ENCODE results near the gene PRPS1.

DNA sequence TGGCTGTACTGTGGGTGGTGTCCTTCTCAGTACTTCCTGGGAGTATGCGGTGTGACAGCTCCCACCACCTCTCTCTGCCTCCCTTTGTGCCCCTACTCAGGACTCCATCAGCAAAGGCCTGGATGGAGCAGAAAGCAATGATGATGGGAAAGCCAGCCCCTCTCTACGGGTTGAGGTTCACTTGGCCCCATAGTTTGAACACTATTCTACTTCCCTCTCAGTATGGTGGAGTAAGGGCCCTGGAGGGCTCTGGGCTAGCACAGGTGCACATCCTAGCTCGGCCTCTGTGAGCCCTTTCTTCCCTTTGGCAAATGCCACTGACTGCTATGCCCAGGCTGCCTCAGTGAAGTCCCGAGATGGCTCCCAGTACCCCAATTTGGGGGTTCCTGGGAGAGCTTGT is 31.0 kb downstream of the PRPS1 start:
- TF ChIP-seq JUND (IDR thresholded peaks at IDR 0.05) (no peak), EGR1 (IDR thresholded peaks at IDR 0.05; ENCODE audit: low read depth in 2 of 2) (no peak), GABPA (IDR thresholded peaks at IDR 0.05 in 1 of 2, conservative IDR thresholded peaks at IDR 0.05 in 1 of 2) (no peak), SP1 (IDR thresholded peaks at IDR 0.05) (no peak), NR2F2 (IDR thresholded peaks at IDR 0.05) (no peak), TAF1 (conservative IDR thresholded peaks at IDR 0.05) (no peak), FOXA1 (IDR thresholded peaks at IDR 0.05) (no peak), RAD21 (IDR thresholded peaks at IDR 0.05) (no peak), YY1 (IDR thresholded peaks at IDR 0.05) (no peak)
- TF ChIP-seq, protein P1, sequence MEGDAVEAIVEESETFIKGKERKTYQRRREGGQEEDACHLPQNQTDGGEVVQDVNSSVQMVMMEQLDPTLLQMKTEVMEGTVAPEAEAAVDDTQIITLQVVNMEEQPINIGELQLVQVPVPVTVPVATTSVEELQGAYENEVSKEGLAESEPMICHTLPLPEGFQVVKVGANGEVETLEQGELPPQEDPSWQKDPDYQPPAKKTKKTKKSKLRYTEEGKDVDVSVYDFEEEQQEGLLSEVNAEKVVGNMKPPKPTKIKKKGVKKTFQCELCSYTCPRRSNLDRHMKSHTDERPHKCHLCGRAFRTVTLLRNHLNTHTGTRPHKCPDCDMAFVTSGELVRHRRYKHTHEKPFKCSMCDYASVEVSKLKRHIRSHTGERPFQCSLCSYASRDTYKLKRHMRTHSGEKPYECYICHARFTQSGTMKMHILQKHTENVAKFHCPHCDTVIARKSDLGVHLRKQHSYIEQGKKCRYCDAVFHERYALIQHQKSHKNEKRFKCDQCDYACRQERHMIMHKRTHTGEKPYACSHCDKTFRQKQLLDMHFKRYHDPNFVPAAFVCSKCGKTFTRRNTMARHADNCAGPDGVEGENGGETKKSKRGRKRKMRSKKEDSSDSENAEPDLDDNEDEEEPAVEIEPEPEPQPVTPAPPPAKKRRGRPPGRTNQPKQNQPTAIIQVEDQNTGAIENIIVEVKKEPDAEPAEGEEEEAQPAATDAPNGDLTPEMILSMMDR (IDR thresholded peaks at IDR 0.05; ENCODE audit: low read depth, low read length, missing input control), result no peak
- TF ChIP-seq, protein P2, sequence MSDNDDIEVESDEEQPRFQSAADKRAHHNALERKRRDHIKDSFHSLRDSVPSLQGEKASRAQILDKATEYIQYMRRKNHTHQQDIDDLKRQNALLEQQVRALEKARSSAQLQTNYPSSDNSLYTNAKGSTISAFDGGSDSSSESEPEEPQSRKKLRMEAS (IDR thresholded peaks at IDR 0.05), result no peak
- TF ChIP-seq, protein P3, sequence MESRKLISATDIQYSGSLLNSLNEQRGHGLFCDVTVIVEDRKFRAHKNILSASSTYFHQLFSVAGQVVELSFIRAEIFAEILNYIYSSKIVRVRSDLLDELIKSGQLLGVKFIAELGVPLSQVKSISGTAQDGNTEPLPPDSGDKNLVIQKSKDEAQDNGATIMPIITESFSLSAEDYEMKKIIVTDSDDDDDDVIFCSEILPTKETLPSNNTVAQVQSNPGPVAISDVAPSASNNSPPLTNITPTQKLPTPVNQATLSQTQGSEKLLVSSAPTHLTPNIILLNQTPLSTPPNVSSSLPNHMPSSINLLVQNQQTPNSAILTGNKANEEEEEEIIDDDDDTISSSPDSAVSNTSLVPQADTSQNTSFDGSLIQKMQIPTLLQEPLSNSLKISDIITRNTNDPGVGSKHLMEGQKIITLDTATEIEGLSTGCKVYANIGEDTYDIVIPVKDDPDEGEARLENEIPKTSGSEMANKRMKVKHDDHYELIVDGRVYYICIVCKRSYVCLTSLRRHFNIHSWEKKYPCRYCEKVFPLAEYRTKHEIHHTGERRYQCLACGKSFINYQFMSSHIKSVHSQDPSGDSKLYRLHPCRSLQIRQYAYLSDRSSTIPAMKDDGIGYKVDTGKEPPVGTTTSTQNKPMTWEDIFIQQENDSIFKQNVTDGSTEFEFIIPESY (IDR thresholded peaks at IDR 0.05), result no peak
- TF ChIP-seq, protein P4, sequence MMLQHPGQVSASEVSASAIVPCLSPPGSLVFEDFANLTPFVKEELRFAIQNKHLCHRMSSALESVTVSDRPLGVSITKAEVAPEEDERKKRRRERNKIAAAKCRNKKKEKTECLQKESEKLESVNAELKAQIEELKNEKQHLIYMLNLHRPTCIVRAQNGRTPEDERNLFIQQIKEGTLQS (IDR thresholded peaks at IDR 0.05), result no peak
- TF ChIP-seq, protein P5, sequence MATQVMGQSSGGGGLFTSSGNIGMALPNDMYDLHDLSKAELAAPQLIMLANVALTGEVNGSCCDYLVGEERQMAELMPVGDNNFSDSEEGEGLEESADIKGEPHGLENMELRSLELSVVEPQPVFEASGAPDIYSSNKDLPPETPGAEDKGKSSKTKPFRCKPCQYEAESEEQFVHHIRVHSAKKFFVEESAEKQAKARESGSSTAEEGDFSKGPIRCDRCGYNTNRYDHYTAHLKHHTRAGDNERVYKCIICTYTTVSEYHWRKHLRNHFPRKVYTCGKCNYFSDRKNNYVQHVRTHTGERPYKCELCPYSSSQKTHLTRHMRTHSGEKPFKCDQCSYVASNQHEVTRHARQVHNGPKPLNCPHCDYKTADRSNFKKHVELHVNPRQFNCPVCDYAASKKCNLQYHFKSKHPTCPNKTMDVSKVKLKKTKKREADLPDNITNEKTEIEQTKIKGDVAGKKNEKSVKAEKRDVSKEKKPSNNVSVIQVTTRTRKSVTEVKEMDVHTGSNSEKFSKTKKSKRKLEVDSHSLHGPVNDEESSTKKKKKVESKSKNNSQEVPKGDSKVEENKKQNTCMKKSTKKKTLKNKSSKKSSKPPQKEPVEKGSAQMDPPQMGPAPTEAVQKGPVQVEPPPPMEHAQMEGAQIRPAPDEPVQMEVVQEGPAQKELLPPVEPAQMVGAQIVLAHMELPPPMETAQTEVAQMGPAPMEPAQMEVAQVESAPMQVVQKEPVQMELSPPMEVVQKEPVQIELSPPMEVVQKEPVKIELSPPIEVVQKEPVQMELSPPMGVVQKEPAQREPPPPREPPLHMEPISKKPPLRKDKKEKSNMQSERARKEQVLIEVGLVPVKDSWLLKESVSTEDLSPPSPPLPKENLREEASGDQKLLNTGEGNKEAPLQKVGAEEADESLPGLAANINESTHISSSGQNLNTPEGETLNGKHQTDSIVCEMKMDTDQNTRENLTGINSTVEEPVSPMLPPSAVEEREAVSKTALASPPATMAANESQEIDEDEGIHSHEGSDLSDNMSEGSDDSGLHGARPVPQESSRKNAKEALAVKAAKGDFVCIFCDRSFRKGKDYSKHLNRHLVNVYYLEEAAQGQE (IDR thresholded peaks at IDR 0.05), result no peak

Measured in liver (tissue), 3 donors.